Mucosa of stomach (tissue), 1 donor: ENCODE measurements around the gene PPP2R3C.

ENCODE experiments used
- H3K27me3 ChIP-seq: one replicate; pipeline ENCODE4 v1.7.0; 2013; ENCODE audit warnings: mild to moderate bottlenecking, low read length; ENCODE audit not compliant: control insufficient read depth, insufficient read depth
- H3K36me3 ChIP-seq: one replicate; pipeline ENCODE4 v1.7.0; 2013; ENCODE audit warnings: low read length; ENCODE audit not compliant: control insufficient read depth, insufficient read depth
- H3K4me1 ChIP-seq: one replicate; pipeline ENCODE4 v1.7.0; 2013; ENCODE audit warnings: mild to moderate bottlenecking, low read length; ENCODE audit not compliant: control insufficient read depth, insufficient read depth
- H3K4me3 ChIP-seq: one replicate; pipeline ENCODE4 v1.7.0; 2013; ENCODE audit warnings: low read length
- H3K9ac ChIP-seq: one replicate; pipeline ENCODE4 v1.7.0; 2013; ENCODE audit warnings: mild to moderate bottlenecking, low read length, moderate library complexity
- H3K9me3 ChIP-seq: one replicate; pipeline ENCODE4 v1.7.0; 2013; ENCODE audit warnings: mild to moderate bottlenecking, low read length, moderate library complexity; ENCODE audit not compliant: control insufficient read depth
- donor health status: Pancreatic carcinoma.

PPP2R3C gene

GRCh38 chr14:35147711-35148110 is 25.9 kb upstream of the PPP2R3C start:
- no peaks in the 10 kb centered on the region for H3K4me1 ChIP-seq
- no peak overlapping the region for H3K9ac ChIP-seq
- H3K27me3 ChIP-seq: no peaks in the 10 kb centered on the region
- no peaks in the 10 kb centered on the region for H3K36me3 ChIP-seq
- no peaks in the 10 kb centered on the region for H3K9me3 ChIP-seq
- H3K4me3 ChIP-seq: no peak overlapping the region

- no peaks in the 10 kb centered on the region for H3K9me3 ChIP-seq
- H3K9ac ChIP-seq: no peak overlapping the region
- no peak overlapping the region for H3K4me3 ChIP-seq
- H3K4me1 ChIP-seq: no peaks in the 10 kb centered on the region
- H3K27me3 ChIP-seq: no peaks in the 10 kb centered on the region
- H3K36me3 ChIP-seq: no peaks in the 10 kb centered on the region
Observed at GRCh38 chr14:35147186-35147585, 25.4 kb upstream of the PPP2R3C start.

GRCh38 chr14:35146711-35147149 is 24.9 kb upstream of the PPP2R3C start:
- H3K9me3 ChIP-seq: no peaks in the 10 kb centered on the region
- H3K9ac ChIP-seq: no peak overlapping the region
- H3K36me3 ChIP-seq: no peaks in the 10 kb centered on the region
- no peaks in the 10 kb centered on the region for H3K4me1 ChIP-seq
- H3K4me3 ChIP-seq: no peak overlapping the region
- no peaks in the 10 kb centered on the region for H3K27me3 ChIP-seq

GRCh38 chr14:35144029-35144428 is 22.2 kb upstream of the PPP2R3C start:
- no peak overlapping the region for H3K9ac ChIP-seq
- H3K4me1 ChIP-seq: no peaks in the 10 kb centered on the region
- H3K27me3 ChIP-seq: no peaks in the 10 kb centered on the region
- no peaks in the 10 kb centered on the region for H3K9me3 ChIP-seq
- H3K4me3 ChIP-seq: no peak overlapping the region
- no peaks in the 10 kb centered on the region for H3K36me3 ChIP-seq

DNA sequence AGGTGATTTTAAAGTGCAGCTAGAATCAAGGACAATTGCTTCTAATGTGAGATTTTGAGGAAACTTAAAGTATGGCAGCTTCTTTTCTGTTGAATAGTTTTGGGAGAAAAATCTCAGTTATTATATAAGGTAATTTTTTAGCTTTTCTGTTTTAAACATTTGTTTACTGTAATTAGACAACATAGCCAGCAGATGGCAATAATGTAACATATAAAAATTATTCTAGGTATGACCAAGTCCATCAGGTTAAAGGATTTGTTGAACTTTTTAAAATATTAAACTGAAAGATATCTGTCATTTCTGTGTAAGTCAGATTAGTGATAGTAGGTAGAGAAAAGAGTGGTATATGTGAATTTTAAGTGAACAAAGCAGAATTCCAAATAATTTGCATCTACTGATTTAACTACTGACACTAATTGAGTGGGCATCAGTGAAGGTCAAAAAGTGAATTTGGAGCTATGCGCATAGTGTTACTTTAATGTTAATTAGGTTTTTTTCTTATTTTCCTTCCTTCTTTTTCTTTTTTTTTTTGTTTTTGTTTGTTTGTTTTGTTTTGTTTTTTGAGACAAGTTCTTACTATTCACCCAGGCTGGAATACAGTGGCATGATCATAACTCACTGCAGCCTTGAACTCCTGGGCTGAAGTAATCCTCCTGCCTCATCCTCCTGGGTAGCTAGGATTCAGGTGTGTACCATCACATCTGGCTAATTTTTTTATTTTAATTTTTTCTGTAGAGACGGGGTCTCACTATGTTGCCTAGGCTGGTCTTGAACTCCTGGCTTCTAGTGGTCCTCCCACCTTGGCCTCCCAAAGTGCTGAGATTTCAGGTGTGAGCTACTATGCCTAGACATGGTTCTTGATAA is 19.2 kb upstream of the PPP2R3C start:
- no peaks in the 10 kb centered on the region for H3K4me1 ChIP-seq
- H3K4me3 ChIP-seq: no peak overlapping the region
- no peaks in the 10 kb centered on the region for H3K36me3 ChIP-seq
- H3K27me3 ChIP-seq: no peaks in the 10 kb centered on the region
- H3K9ac ChIP-seq: no peak overlapping the region
- H3K9me3 ChIP-seq: no peaks in the 10 kb centered on the region

- H3K9me3 ChIP-seq: no peaks in the 10 kb centered on the region
- H3K4me3 ChIP-seq: no peak overlapping the region
- H3K27me3 ChIP-seq: no peaks in the 10 kb centered on the region
- no peaks in the 10 kb centered on the region for H3K4me1 ChIP-seq
- no peaks in the 10 kb centered on the region for H3K36me3 ChIP-seq
- no peak overlapping the region for H3K9ac ChIP-seq
Observed at GRCh38 chr14:35138585-35138984, 16.8 kb upstream of the PPP2R3C start.

GRCh38 chr14:35134329-35135123 is 12.7 kb upstream of the PPP2R3C start:
- no peaks in the 10 kb centered on the region for H3K4me1 ChIP-seq
- H3K9me3 ChIP-seq: no peaks in the 10 kb centered on the region
- H3K36me3 ChIP-seq: no peaks in the 10 kb centered on the region
- H3K4me3 ChIP-seq: no peak overlapping the region
- no peak overlapping the region for H3K9ac ChIP-seq
- no peaks in the 10 kb centered on the region for H3K27me3 ChIP-seq

GRCh38 chr14:35133542-35134328 is 11.9 kb upstream of the PPP2R3C start:
- no peak overlapping the region for H3K9ac ChIP-seq
- no peaks in the 10 kb centered on the region for H3K27me3 ChIP-seq
- no peaks in the 10 kb centered on the region for H3K9me3 ChIP-seq
- no peaks in the 10 kb centered on the region for H3K36me3 ChIP-seq
- no peak overlapping the region for H3K4me3 ChIP-seq
- no peaks in the 10 kb centered on the region for H3K4me1 ChIP-seq

GRCh38 chr14:35124127-35124526 is 2.3 kb upstream of the PPP2R3C start:
- no peaks in the 10 kb centered on the region for H3K36me3 ChIP-seq
- H3K27me3 ChIP-seq: no peaks in the 10 kb centered on the region
- no peaks in the 10 kb centered on the region for H3K9me3 ChIP-seq
- H3K9ac ChIP-seq: no peak overlapping the region
- no peak overlapping the region for H3K4me3 ChIP-seq
- peaks cover 9% of the 10 kb centered on the region for H3K4me1 ChIP-seq

DNA sequence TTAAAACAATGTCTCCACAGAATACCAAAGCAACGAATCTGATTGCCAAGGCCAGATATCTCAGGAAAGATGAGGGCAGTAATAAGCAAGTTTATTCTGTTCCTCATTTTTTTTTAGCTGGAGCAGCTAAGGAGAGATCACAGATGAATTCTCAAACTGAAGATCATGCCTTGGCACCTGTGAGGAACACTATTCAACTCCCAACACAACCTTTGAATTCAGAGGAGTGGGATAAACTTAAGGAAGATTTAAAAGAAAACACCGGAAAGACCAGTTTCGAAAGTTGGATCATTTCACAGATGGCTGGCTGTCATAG is 1.6 kb upstream of the PPP2R3C start:
- H3K9ac ChIP-seq: peak overlapping the region; percentile 95
- H3K9me3 ChIP-seq: no peaks in the 10 kb centered on the region

DNA sequence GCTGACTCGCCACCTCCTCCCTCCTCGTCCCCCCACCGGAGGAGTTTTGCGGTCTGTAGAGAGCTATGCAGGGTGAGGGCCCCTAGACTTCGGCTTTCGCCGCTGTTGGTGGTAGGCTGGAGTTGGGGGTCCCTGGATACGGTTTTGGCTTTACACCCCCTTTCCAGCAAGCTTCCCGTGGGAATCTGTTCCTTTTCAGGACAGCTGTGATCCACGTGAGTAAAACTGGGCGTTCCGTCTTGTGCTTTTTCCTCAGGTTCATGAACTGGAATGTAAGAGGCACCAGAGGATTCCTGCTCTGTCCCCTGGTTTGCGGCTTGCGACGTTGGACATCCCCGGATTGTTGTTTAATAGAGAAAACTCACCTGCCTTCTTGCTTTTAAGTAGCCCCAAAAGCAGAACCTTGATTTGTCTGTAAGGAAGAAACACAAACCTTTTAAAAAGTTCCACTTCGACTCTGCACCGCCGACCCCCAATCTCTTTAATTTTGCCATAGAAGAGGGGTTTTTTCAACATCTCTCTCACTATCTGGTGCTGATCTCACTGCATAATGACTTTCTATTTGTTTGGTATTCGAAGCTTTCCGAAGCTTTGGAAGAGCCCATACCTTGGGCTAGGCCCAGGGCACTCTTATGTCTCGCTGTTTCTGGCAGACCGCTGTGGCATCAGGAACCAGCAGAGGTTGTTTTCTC is 1.1 kb upstream of the PPP2R3C start:
- no peaks in the 10 kb centered on the region for H3K9me3 ChIP-seq
- peak overlapping the region; percentile 95 for H3K9ac ChIP-seq
- no peaks in the 10 kb centered on the region for H3K36me3 ChIP-seq
- H3K4me3 ChIP-seq: peak overlapping the region; percentile 88
- H3K27me3 ChIP-seq: no peaks in the 10 kb centered on the region
- peaks cover 9% of the 10 kb centered on the region for H3K4me1 ChIP-seq

More for the DNA sequence above, 1.6 kb upstream of the PPP2R3C start:
- Histone ChIP-seq H3K4me1 (peaks cover 9% of the 10 kb centered on the region), H3K27me3 (no peaks in the 10 kb centered on the region), H3K4me3 (peak overlapping the region; percentile 88), H3K36me3 (no peaks in the 10 kb centered on the region)
